SU-DHL-6 (cell line): ENCODE results near the gene TOGARAM2.

Source experiments
- EZH2phosphoT487 ChIP-seq: fragments of 200-600 bp; sonication (generic), shearing (Covaris generic); conservative IDR thresholded peaks from 2 replicates; pipeline ENCODE4 v1.6.1; 2018; ENCODE audit warnings: mild to moderate bottlenecking, antibody characterized with exemption, low read length, moderate library complexity, mixed read lengths
- TF ChIP-seq, protein P1 (sequence below): fragments of 200-600 bp; sonication (generic); IDR thresholded peaks from one replicate; pipeline ENCODE4 v1.5.1; 2017; ENCODE audit warnings: antibody characterized with exemption, mild to moderate bottlenecking, low read length, moderate library complexity; ENCODE audit not compliant: insufficient read depth, poor library complexity, severe bottlenecking

DNA sequence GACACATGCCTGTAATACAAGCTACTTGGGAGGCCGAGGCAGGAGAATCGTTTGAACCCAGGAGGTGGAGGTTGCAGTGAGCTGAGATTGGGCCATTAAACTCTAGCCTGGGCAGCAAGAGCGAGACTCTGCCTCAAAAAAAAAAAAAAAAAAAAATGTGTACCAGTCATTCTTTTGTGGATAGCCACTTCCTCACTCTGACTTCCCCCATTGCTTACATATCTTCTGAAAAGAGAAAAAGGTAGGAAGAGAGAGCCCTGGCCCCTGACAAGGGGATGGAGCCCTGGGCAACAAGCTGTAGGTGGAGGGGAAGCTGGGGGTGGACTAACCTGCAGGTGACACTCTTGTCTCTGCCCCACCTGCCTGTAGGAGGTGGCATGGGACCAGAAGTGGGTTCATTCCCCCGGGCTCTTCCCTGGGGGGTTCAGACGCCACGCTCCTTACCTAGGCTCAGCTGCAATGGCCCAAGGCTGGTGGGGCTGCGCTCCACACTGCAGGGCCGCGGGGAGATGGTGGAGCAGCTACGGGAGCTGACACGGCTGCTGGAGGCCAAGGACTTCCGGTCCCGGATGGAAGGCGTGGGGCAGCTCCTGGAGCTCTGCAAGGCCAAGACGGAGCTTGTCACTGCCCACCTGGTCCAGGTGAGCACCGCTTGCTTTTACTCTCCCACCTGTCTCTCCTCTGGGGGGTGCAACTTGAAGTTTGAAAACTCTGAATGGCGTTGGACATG is 54.1 kb downstream of the TOGARAM2 start:
- TF ChIP-seq, protein P1, sequence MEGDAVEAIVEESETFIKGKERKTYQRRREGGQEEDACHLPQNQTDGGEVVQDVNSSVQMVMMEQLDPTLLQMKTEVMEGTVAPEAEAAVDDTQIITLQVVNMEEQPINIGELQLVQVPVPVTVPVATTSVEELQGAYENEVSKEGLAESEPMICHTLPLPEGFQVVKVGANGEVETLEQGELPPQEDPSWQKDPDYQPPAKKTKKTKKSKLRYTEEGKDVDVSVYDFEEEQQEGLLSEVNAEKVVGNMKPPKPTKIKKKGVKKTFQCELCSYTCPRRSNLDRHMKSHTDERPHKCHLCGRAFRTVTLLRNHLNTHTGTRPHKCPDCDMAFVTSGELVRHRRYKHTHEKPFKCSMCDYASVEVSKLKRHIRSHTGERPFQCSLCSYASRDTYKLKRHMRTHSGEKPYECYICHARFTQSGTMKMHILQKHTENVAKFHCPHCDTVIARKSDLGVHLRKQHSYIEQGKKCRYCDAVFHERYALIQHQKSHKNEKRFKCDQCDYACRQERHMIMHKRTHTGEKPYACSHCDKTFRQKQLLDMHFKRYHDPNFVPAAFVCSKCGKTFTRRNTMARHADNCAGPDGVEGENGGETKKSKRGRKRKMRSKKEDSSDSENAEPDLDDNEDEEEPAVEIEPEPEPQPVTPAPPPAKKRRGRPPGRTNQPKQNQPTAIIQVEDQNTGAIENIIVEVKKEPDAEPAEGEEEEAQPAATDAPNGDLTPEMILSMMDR, result no peak
- no peak for TF ChIP-seq EZH2phosphoT487
